ENCODE measurements around the gene BDH1.

- TF ChIP-seq EZH2phosphoT487 (IDR thresholded peaks at IDR 0.05; ENCODE audit: low read depth, severe bottlenecking, unreplicated experiment): no peak
- no peak for TF ChIP-seq CTCF (IDR thresholded peaks at IDR 0.05; ENCODE audit: poor library complexity)
- no peak for TF ChIP-seq EZH2 (IDR thresholded peaks at IDR 0.05; ENCODE audit: borderline replicate concordance)
These were observed 56.3 kb downstream of the BDH1 start for GRCh38 chr3:197499427-197499826.

Data from hepatocyte (in vitro differentiated cells).